Measurements from ENCODE around the gene COG8.

DNA sequence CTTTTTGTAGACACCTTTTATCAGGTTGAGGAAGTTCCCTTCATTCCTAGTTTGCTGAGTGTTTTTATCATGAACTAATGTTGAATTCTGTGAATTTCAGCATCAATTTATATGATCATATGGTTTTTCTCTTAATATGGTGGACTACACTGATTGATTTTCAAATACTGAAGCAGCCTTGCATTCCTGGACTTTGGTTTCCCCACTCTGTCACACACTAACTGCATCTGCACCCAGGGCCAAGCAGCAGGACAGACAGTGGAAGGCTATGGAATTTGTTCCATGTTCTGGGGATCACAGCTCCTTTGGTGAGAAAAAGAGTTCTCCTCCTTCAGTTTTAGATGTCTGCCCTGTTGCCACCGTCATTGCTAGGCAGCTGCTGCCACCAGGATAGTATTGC lies 38.7 kb upstream of the COG8 start:
- TF ChIP-seq, protein P1, sequence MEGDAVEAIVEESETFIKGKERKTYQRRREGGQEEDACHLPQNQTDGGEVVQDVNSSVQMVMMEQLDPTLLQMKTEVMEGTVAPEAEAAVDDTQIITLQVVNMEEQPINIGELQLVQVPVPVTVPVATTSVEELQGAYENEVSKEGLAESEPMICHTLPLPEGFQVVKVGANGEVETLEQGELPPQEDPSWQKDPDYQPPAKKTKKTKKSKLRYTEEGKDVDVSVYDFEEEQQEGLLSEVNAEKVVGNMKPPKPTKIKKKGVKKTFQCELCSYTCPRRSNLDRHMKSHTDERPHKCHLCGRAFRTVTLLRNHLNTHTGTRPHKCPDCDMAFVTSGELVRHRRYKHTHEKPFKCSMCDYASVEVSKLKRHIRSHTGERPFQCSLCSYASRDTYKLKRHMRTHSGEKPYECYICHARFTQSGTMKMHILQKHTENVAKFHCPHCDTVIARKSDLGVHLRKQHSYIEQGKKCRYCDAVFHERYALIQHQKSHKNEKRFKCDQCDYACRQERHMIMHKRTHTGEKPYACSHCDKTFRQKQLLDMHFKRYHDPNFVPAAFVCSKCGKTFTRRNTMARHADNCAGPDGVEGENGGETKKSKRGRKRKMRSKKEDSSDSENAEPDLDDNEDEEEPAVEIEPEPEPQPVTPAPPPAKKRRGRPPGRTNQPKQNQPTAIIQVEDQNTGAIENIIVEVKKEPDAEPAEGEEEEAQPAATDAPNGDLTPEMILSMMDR (IDR thresholded peaks at IDR 0.05) = no peak
- TF ChIP-seq ZFX (IDR thresholded peaks at IDR 0.05; ENCODE audit: borderline replicate concordance) = no peak
